Fibroblast of skin of left biceps (primary cell): Measurements from ENCODE around the gene WDR59.
"Not testable (repeated sequence)": the region's sequence is repeated elsewhere in the genome, so short reads cannot be mapped to it uniquely, and the experiment has no call there.

Experiments
- DNase-seq, 2 experiments: peaks; one replicate each; pipeline ENCODE4 v3.0.0-alpha.2; 2013; ENCODE audit warnings: low read depth in 2 of 2

WDR59 gene

GRCh38 chr16:74984194-74984528 is 762 bp downstream of the WDR59 start:
- no peak for DNase-seq

DNA sequence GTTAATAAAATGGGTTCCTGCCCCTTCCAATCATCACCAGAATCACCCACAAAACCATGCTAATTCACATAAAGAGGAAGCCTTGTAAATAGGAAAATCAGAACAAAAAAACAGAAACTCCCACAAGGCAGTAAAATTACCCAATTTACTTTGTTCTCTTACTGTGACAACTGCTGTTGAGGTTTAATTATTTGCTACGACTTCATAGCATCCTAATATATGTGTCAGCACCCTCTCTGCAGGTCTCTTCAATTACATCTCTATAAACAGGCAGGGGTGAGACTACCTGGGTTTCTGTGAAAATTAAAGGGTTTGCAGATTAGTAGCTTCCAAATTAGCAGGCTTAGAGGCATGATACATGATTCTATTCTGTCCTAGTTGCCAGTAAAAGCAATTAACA is 2.7 kb downstream of the WDR59 start:
- no peak for DNase-seq

- DNase-seq = no peak
These were observed 9.3 kb downstream of the WDR59 start for GRCh38 chr16:74975591-74975990.

DNA sequence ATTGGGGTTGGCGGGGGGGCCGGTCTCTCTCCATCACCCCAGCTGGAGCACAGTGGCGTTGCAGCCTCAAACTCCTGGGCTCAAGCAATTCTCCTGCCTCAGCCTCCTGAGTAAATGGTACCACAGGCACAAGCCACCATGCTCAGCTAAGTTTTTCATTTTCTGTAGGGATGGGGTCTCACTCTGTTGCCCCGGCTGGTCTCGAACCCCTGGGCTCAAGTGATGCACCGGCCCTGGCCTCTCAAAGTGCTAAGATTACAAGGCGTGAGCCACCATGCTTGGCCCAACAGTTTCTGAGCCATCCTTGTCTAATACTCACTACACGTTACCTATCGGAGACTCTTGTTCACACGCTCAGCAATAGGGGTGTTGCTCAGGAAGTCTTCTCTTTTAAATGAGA is 11.6 kb downstream of the WDR59 start:
- DNase-seq = no peak

DNA sequence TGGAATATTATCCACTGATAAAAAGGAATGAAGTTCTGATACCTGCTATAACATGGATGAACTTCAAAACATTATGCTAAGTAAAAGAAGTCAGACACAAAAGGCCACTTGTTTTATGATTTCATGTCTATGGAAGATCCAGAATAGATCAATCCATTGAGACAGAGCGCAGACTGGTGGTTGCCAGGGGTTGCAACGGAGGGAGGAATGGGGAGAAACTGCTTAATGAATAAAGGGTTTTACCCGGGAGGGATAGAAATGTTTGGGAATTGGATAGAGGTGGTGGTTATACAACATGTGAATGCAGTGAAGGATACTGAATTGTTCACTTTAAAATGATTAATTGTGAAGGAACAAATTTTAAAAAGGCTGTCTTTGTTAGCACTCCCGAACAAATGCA is 30.2 kb downstream of the WDR59 start:
- no peak for DNase-seq

DNA sequence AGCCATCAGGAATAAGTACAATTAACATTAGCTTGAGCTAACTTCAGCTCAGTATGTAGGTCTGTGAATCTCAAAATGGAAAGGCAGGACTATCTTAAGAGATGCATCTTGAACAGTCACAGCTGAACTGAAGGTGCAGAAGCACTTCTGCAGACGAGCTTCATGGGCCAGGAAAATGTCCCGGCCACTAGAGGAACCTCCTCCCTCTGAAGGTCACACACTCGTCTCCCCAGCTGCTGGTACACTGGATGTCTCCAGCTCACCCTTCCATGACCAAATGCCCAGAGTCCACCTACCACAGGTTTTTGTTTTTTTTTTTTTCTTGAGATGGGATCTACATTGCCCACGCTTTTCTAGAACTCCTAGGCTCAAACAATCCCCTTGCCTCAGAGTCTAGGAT is 33.2 kb downstream of the WDR59 start:
- no peak for DNase-seq

- no peak for DNase-seq
These were observed 33.7 kb downstream of the WDR59 start for GRCh38 chr16:74951206-74951605.

DNA sequence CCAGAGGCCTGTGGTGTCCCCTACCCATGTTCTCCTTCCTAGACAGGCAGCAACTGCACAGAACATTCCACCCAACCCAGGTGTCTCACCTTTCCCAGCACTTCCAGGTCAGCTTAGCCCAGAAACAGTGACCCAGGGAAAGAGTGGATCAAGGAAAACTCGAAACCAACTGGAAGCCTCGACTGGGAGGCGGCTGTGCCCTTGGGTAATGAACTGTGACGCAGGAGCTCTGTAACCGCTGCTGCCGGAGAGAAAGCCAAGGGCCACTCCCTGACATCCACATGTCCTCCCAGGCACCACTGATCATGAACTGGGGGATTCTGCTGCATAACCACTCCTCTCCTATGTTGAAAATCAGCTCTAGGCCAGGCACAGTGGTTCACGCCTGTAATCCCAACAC is 34.4 kb downstream of the WDR59 start:
- DNase-seq = no peak

GRCh38 chr16:74949309-74949708 is 35.6 kb downstream of the WDR59 start:
- no peak for DNase-seq

GRCh38 chr16:74944466-74944865 is 40.5 kb downstream of the WDR59 start:
- no peak for DNase-seq

GRCh38 chr16:74942977-74943918 is 41.7 kb downstream of the WDR59 start:
- no peak for DNase-seq

DNA sequence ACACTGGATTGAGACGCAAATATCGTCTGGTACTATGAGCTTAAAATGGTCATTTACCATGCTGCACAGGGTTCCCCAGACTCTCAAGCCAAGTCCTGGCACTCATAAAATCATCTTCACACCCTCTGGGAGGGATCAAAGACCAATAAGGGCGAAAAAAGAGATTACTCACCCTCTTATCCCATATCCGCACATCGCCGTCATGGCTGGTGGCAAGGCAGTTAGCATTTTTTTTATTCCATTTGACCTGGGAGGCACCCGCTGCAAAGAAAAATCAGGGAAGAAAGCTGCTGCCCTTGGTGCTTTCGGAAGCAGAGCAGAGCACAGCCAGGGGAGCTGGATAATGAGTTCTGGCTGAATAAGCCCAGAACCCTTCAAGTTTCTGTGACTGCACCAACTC is 42.4 kb downstream of the WDR59 start:
- DNase-seq = no peak

- DNase-seq = no peak
These were observed 45.2 kb downstream of the WDR59 start for GRCh38 chr16:74939688-74940087.

- peak; percentile 1 to 3 for DNase-seq
These were observed 47.9 kb downstream of the WDR59 start for GRCh38 chr16:74936902-74937560.

DNA sequence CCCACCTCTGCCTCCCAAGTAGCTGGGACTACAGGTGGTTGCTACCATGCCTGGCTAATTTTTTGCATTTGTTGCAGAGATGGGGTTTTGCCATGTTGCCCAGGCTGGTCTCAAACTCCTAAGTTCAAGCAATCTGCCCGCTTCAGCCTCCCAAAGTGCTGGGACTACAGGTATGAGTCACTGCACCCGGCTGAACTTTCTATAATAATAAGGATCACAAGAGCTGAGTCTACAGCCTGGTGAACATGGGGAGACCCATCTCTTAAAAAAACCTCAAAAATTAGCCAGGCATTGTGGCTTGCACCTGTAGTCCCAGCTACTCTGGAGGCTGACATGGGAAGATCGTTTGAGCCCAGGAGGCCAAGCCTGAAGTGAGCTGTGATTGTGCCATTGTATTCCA is 53.5 kb downstream of the WDR59 start:
- no peak for DNase-seq

GRCh38 chr16:74929636-74930035 is 55.3 kb downstream of the WDR59 start:
- DNase-seq = no peak

DNA sequence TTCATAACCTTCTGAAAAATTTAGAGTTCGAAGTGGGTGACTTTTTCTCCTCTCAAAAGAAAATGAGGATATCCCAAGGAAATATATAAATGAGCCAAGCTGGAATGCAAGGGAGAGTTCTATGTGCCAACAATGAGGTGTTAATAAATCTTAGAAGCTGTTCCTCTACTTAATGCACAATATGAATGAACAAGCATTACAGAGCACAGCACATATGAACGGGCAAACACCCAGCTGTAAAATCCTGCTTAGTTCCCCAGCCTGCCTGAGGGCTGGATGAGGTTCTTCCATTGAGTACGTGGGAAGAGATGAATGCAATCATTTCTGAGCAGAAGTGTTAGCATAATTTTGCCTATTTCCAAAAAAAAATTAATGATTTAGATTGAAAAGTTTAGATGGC is 58.1 kb downstream of the WDR59 start:
- DNase-seq = no peak

GRCh38 chr16:74923766-74924460 is 61.0 kb downstream of the WDR59 start:
- no peak for DNase-seq

DNA sequence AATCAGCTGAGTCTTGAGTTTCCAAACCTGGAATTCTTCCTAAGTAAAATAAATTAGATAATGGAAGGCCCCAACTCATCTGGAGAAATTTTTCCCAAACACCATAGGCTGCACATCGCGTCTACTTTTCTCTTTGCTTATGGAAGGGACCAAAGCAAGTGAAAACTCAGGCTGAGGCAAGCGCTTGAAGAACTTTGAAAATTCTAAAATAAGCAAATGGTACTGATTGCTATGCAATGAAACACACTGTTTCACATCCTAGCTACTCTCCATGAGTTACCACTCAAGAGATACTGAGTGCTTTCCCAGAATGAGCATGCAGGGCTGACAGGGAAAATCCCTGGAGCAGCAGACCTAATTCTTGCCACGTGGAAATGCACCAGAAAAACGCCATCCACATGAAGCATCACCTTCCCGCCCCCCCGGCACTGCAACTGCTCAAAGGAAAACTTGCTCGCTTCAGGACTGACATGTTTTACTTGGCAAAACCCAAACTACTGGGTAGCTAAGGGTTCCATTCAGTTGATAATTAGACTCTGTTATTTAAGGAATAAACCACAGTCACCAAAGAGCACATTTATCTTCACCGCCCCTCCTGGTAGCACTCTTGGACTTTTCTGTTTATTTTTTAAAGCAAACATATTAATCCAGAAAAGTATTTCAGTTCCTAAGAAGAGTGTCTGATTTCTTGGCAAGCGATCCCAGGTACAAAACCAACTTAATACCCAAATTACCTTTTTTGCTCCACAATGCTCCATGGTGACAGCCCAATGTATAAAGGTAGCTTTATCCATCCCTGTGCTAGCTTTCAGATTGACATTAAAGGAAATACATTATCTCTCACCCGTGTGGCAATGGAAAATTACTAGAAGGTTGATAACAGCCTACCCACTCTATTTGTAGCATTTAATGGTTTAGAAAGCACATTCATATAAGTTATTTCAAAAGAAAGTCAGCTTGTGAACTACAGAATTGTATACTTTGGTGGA is 62.5 kb downstream of the WDR59 start:
- no peak for DNase-seq

GRCh38 chr16:74921051-74921450 is 63.9 kb downstream of the WDR59 start:
- DNase-seq = no peak

DNA sequence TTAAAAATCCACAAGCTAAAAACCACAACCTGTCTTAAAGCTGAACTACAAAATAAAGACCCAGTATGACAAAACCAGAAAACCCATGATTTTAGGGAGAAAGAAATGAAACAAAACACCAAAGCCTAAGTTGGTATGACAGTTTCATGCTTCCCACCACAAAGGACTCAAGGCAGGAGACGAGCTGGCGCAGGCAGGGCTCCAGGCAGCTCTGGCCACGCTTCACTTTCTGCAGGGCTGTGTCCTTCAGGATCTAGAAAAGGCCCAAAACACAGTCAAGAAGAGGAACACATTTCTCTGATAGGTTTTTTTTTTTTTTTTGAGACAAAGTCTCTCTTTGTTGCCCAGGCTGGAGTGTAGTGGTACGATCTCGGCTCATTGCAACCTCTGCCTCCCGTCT is 75.3 kb downstream of the WDR59 start:
- DNase-seq = no peak

DNA sequence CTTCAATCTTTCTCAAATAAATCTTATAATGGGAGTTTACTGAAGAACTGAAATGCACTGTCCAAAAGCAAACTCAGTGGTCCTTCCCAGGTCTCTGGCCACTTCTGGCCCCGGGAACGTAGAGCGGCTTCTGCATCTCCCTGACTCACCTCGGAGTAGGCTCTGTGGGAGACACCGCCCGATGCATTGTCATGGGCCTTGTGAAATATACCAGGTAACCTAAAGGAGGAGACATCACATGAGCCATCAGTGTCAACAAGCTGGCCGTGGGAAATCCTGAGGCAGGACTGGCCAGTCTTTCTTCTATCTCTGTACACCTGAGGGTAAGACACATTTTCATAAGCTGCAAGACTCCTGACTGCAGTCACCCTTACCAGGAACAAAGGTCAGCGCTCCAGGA is 76.2 kb downstream of the WDR59 start:
- not testable (repeated sequence) for DNase-seq
